Kidney (tissue), 14 donors: ENCODE results near the gene VAV2. TPM values are rescaled to one million over a fixed set of nuclear protein-coding genes. Genes with fewer than 3 reads are reported as not detected.

Source experiments
- DNase-seq, 5 donors: peaks; one replicate each; pipeline ENCODE4 v3.0.0-alpha.2; 2013 to 2020
- FAIRE-seq: peaks from 2 replicates; lab custom pipeline; 2012; peaks lifted over from hg19 to GRCh38; lab: Jason Lieb, UNC
- H3K27ac ChIP-seq, 2 donors: one replicate each; pipeline ENCODE4 v1.7.0; 2013; ENCODE audit warnings: low read depth in 2 of 2, low read length in 2 of 2, inconsistent platforms in 1 of 2
- H3K27me3 ChIP-seq: one replicate; pipeline ENCODE4 v1.7.1; 2013; ENCODE audit warnings: low read length, inconsistent platforms; ENCODE audit not compliant: control insufficient read depth, insufficient read depth
- H3K36me3 ChIP-seq, 3 donors: one replicate each; pipeline versions ENCODE4 v1.7.0 to v1.7.1; 2013; ENCODE audit warnings: low read length in 3 of 3, control low read depth in 1 of 3, inconsistent platforms in 1 of 3; ENCODE audit not compliant: insufficient read depth in 3 of 3, control insufficient read depth in 2 of 3
- H3K4me1 ChIP-seq, 3 donors: one replicate each; pipeline versions ENCODE4 v1.7.0 to v1.7.1; 2013; ENCODE audit warnings: low read length in 3 of 3, inconsistent platforms in 1 of 3, low read depth in 1 of 3; ENCODE audit not compliant: control insufficient read depth in 2 of 3, insufficient read depth in 2 of 3
- H3K4me3 ChIP-seq, 3 donors: one replicate each; pipeline versions ENCODE4 v1.7.0 to v1.8.1; 2013; ENCODE audit warnings: low read length in 3 of 3, control low read depth in 1 of 3, inconsistent platforms in 1 of 3
- H3K9ac ChIP-seq, 3 donors: one replicate each; pipeline versions ENCODE4 v1.7.0 to v1.7.1; 2013; ENCODE audit warnings: low read length in 3 of 3, control low read depth in 1 of 3, inconsistent platforms in 1 of 3
- H3K9me3 ChIP-seq, 3 donors: one replicate each; pipeline versions ENCODE4 v1.7.0 to v1.7.1; 2013; ENCODE audit warnings: low read length in 3 of 3, control low read depth in 1 of 3, inconsistent platforms in 1 of 3; ENCODE audit not compliant: control insufficient read depth in 2 of 3, insufficient read depth in 1 of 3
- CTCF ChIP-seq: IDR thresholded peaks from 3 replicates; pipeline ENCODE4 v1.5.1; 2012; ENCODE audit warnings: mild to moderate bottlenecking, moderate library complexity, borderline replicate concordance; ENCODE audit not compliant: insufficient read depth; ENCODE audit errors: extremely low read depth
- intact Hi-C: fragments of 100-400 bp; cut with DNase I; formaldehyde crosslinking; loops from one replicate; pipeline ENCODE4 v1.11.1; 2022
- polyA plus RNA-seq: library from polyadenylated mRNA; stranded (reverse); fragments of 350-450 nt; fragmentation: Illumina TruSeq; extraction: RNeasy Lipid Tissue Mini Kit (QIAGEN cat#74804); gene quantifications from one replicate; pipeline ENCODE4 v1.2.3, GENCODE V29; 2014; ENCODE audit warnings: low read depth, low replicate concordance; ENCODE audit not compliant: insufficient read depth
- total RNA-seq: library from RNA; stranded (reverse); fragmentation: NEBNext Ultra II Directional; extraction: Animal tissue kit (Norgen Biotek cat#: 25700); gene quantifications from one replicate; pipeline ENCODE4 v1.2.1, GENCODE V29; 2021
- donor health status: control.
- donor health status: control.
- donor health status: control.
- donor health status: control.
- donor health status: control.
- donor health status: DM: yes; HTN: yes; CAD: no.
- donor health status: Normal renal cell carcinoma (clear cell type).

VAV2 gene
- total and polyA plus RNA-seq, 2 donors from 2014 or later = 22.3 to 47.1 TPM

DNA sequence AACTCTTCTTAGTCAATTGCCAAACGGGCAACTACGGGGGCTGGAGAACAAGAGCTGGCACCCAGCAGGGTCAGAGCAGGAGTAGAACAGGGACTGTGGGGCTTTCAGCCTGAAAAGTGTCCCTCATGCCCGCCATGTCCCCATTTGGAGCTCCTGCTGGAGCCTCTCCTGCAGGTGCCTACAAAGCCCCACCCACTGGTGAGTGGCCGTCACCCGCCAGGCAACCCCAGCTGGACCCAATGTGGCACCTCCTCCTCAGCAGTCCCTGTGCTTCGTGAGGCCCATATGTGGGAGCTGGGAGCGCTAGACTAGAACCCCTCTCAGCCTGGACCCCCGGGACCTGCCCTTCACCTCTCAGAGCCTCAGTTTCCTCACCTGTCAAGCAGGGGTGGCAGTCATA is 40.9 kb downstream of the VAV2 start:
- H3K4me3 ChIP-seq = no peak overlapping the region
- no peaks in the 10 kb centered on the region for H3K27me3 ChIP-seq
- peak overlapping the region in 1 of 2 donors; percentile 22 for H3K27ac ChIP-seq
- FAIRE-seq (no peak), DNase-seq (peak in 2 of 5 donors; percentile 53 to 63)
- no peaks in the 10 kb centered on the region for H3K9me3 ChIP-seq
- H3K9ac ChIP-seq = peak overlapping the region in 1 of 3 donors; percentile 34
- peaks cover 0 to 52% (median 5%) of the 10 kb centered on the region in 3 donors for H3K4me1 ChIP-seq
- TF ChIP-seq CTCF = no peak
- no peaks in the 10 kb centered on the region for H3K36me3 ChIP-seq
- intact Hi-C loops = no loop called here

GRCh38 chr9:133950629-133951111 is 41.5 kb downstream of the VAV2 start:
- FAIRE-seq = no peak
- no peaks in the 10 kb centered on the region for H3K27me3 ChIP-seq
- DNase-seq = peak in 2 of 5 donors; percentile 67 to 68

GRCh38 chr9:133950192-133950591 is 41.9 kb downstream of the VAV2 start:
- FAIRE-seq (no peak), DNase-seq (peak in 3 of 5 donors; percentile 48 to 54 (median 53))
- Histone ChIP-seq H3K4me3 (no peak overlapping the region), H3K27me3 (no peaks in the 10 kb centered on the region), H3K9me3 (no peaks in the 10 kb centered on the region), H3K27ac (peak overlapping the region; percentile 43 to 49), H3K4me1 (peaks cover 0 to 55% (median 0%) of the 10 kb centered on the region in 3 donors), H3K9ac (peak overlapping the region in 1 of 3 donors; percentile 34), H3K36me3 (no peaks in the 10 kb centered on the region)
- TF ChIP-seq CTCF = no peak
- intact Hi-C loops = no loop called here

More at GRCh38 chr9:133950629-133951111, 41.5 kb downstream of the VAV2 start:
- Histone ChIP-seq H3K4me3 (no peak overlapping the region), H3K36me3 (no peaks in the 10 kb centered on the region), H3K9me3 (no peaks in the 10 kb centered on the region), H3K4me1 (peaks cover 0 to 51% (median 0%) of the 10 kb centered on the region in 3 donors), H3K27ac (peak overlapping the region in 1 of 2 donors; percentile 22), H3K9ac (peak overlapping the region in 1 of 3 donors; percentile 34)
- intact Hi-C loops = no loop called here
- no peak for TF ChIP-seq CTCF
